Right lobe of liver (tissue), 6 donors: ENCODE measurements around the gene SLC5A1. TPM values are rescaled to one million over a fixed set of nuclear protein-coding genes. Genes with fewer than 3 reads are reported as not detected.
A peak's percentile ranks its signal among the peaks of the same experiment; 100 is the strongest.

ENCODE experiments used
- ATAC-seq, 4 donors: fragments of 200-7000 bp; cut with Tn5 transposase; one replicate each; pipeline ENCODE4 v1.9.1; 2020; ENCODE audit warnings: mild to moderate bottlenecking in 4 of 4, moderate library complexity in 4 of 4
- DNase-seq, 3 donors: peaks; one replicate each; pipeline ENCODE4 v3.0.0-alpha.2; 2020
- H3K27ac ChIP-seq, 3 donors: fragments of 200-600 bp; one replicate each; pipeline ENCODE4 v1.8.0; 2022
- H3K27me3 ChIP-seq, 2 donors: fragments of 200-600 bp; one replicate each; pipeline ENCODE4 v1.8.0; 2022
- H3K36me3 ChIP-seq, 4 donors: fragments of 200-600 bp; sonication (generic) in 1 of 4; one replicate each; pipeline versions ENCODE4 v1.5.1 to v1.8.0; 2017 to 2022; ENCODE audit warnings: control low read depth in 1 of 4
- H3K4me1 ChIP-seq, 4 donors: fragments of 200-600 bp; sonication (generic) in 1 of 4; one replicate each; pipeline versions ENCODE4 v1.5.1 to v1.8.0; 2017 to 2022; ENCODE audit warnings: control low read depth in 1 of 4
- H3K4me3 ChIP-seq, 3 donors: fragments of 200-600 bp; one replicate each; pipeline ENCODE4 v1.8.0; 2022
- H3K9me3 ChIP-seq, 4 donors: fragments of 200-600 bp; sonication (generic) in 1 of 4; one replicate each; pipeline versions ENCODE4 v1.5.1 to v1.8.0; 2017 to 2022; ENCODE audit warnings: control low read depth in 1 of 4
- POLR2A ChIP-seq: fragments of 450-650 bp; IDR thresholded peaks from one replicate; pipeline ENCODE4 v1.6.1; 2017; ENCODE audit warnings: antibody characterized with exemption, mild to moderate bottlenecking
- WGBS: methylation state at CpG from one replicate; pipeline ENCODE4 v1.1.6; 2018; ENCODE audit warnings: low coverage, low lambda C conversion rate; ENCODE audit not compliant: insufficient coverage; ENCODE audit errors: missing lambda C conversion rate; 5-methylcytosine and 5-hydroxymethylcytosine counted together
- intact Hi-C, 2 donors: fragments of 100-400 bp; cut with DNase I; formaldehyde crosslinking; loops; one replicate each; pipeline versions ENCODE4 v1.11.2 to v1.14.1; 2022
- total RNA-seq, 6 experiments: library from RNA; depleted of rRNA in 2 of 6; stranded (reverse); fragments of >200 nt in 2 of 6; fragmentation: NEBNext Ultra II Directional in 3 of 6; extraction: Animal tissue kit (Norgen Biotek cat#: 25700) in 3 of 6; gene quantifications; one replicate each; pipeline versions ENCODE4 v1.1.0 to v1.2.4, GENCODE V29; 2016 to 2023
- TF ChIP-seq, protein P1 (sequence below), 4 donors: fragments of 200-600 bp in 3 of 4; fragments of 450-650 bp in 1 of 4; IDR thresholded peaks; one replicate each; pipeline versions ENCODE4 v1.5.1 to v1.8.0; 2016 to 2022; ENCODE audit warnings: antibody characterized with exemption in 4 of 4, mild to moderate bottlenecking in 2 of 4
- donor health status: DM: no; HTN: yes; CAD: no.
- donor health status: DM: no; HTN: no; CAD: no.
- donor health status: DM: no; HTN: no; CAD: no.
- donor health status: DM: no; HTN: yes; CAD: no.
- donor health status: DM: no; HTN: yes; CAD: no.

The SLC5A1 gene
- total RNA-seq, 6 experiments from 2014 or later = 0.31 to 1.7 (median 0.85) TPM

DNA sequence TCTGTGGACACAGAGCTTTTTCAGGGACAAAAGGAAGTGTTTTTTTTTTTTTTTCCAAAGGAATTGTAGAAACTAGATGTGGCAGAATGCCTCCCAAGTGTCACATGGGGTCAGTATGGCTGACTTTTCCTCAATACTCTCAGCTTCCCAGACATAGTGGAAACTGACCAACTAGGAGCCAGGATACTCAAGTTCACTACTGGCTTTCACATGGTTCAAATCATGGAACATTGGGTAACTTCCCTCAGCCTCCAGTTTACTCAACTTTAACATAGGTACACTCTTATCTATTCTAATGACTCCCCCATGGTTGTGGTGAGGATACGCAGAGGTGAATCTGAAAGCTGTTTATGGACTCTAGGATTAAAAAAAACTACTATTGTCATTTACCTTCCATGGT is 1.4 kb downstream of the SLC5A1 start:
- H3K9me3 ChIP-seq = no peaks in the 10 kb centered on the region
- no peaks in the 10 kb centered on the region for H3K4me1 ChIP-seq
- TF ChIP-seq, protein P1, sequence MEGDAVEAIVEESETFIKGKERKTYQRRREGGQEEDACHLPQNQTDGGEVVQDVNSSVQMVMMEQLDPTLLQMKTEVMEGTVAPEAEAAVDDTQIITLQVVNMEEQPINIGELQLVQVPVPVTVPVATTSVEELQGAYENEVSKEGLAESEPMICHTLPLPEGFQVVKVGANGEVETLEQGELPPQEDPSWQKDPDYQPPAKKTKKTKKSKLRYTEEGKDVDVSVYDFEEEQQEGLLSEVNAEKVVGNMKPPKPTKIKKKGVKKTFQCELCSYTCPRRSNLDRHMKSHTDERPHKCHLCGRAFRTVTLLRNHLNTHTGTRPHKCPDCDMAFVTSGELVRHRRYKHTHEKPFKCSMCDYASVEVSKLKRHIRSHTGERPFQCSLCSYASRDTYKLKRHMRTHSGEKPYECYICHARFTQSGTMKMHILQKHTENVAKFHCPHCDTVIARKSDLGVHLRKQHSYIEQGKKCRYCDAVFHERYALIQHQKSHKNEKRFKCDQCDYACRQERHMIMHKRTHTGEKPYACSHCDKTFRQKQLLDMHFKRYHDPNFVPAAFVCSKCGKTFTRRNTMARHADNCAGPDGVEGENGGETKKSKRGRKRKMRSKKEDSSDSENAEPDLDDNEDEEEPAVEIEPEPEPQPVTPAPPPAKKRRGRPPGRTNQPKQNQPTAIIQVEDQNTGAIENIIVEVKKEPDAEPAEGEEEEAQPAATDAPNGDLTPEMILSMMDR (IDR thresholded peaks at IDR 0.05) = no peak
- no peak for TF ChIP-seq POLR2A
- intact Hi-C loops = no loop called here
- no peak overlapping the region for H3K4me3 ChIP-seq
- 100% methylated on average over 1 of the region's 1 CpG for WGBS
- ATAC-seq (no peak), DNase-seq (no peak)
- H3K36me3 ChIP-seq = no peaks in the 10 kb centered on the region
- H3K27ac ChIP-seq = no peak overlapping the region
- H3K27me3 ChIP-seq = no peaks in the 10 kb centered on the region

DNA sequence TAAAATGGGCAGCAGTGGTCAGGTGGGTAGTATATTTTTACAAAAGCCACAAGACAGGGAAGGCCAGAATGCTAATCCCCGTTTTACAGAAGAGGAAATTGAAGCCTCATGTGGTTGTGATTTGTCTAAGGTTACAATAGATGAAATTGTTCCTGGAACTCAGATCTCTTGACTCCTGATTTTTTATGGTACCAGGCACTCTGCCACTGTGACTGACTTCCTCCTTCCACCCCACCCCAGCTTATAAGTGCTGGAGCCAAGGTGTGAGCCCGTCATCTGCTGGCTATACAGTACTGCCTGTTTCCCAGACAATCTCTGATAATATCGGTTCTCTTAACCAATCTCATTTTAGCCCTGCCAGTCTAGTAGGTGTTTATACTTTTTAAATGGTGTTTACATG is 1.9 kb downstream of the SLC5A1 start:
- no peak for ATAC-seq
- no peak for DNase-seq
- no peaks in the 10 kb centered on the region for H3K27me3 ChIP-seq
- H3K4me1 ChIP-seq = no peaks in the 10 kb centered on the region
- TF ChIP-seq, protein P1 (IDR thresholded peaks at IDR 0.05) = no peak
- TF ChIP-seq POLR2A = no peak
- H3K27ac ChIP-seq = no peak overlapping the region
- no peak overlapping the region for H3K4me3 ChIP-seq
- H3K36me3 ChIP-seq = no peaks in the 10 kb centered on the region
- H3K9me3 ChIP-seq = no peaks in the 10 kb centered on the region
- intact Hi-C loops = no loop called here
- WGBS = 45% methylated on average over 3 of the region's 3 CpGs

DNA sequence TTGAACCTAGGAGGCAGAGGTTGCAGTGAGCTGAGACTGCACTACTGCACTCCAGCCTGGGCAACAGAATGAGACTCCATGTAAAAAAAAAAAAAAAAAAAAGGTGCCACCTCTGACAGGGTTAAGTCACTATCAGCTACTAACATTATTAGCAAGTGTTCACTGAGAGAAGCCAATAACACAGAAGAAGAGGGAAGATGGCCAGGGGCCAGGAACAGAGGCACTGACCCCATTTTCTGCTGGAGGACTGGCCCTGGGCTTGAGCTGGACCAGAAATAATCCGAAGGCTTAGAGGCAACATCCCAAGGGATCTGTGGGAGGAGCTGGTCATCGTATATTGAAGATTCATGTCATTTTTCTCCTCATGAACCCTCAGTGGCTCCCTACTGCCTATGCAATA is 5.0 kb downstream of the SLC5A1 start:
- TF ChIP-seq, protein P1 (IDR thresholded peaks at IDR 0.05) = no peak
- no peak for TF ChIP-seq POLR2A
- Histone ChIP-seq H3K9me3 (no peaks in the 10 kb centered on the region), H3K36me3 (no peaks in the 10 kb centered on the region), H3K27ac (no peak overlapping the region), H3K27me3 (no peaks in the 10 kb centered on the region), H3K4me1 (no peaks in the 10 kb centered on the region), H3K4me3 (no peak overlapping the region)
- ATAC-seq = no peak
- intact Hi-C loops = no loop called here
- DNase-seq = no peak
- WGBS = 67% methylated on average over 1 of the region's 2 CpGs

DNA sequence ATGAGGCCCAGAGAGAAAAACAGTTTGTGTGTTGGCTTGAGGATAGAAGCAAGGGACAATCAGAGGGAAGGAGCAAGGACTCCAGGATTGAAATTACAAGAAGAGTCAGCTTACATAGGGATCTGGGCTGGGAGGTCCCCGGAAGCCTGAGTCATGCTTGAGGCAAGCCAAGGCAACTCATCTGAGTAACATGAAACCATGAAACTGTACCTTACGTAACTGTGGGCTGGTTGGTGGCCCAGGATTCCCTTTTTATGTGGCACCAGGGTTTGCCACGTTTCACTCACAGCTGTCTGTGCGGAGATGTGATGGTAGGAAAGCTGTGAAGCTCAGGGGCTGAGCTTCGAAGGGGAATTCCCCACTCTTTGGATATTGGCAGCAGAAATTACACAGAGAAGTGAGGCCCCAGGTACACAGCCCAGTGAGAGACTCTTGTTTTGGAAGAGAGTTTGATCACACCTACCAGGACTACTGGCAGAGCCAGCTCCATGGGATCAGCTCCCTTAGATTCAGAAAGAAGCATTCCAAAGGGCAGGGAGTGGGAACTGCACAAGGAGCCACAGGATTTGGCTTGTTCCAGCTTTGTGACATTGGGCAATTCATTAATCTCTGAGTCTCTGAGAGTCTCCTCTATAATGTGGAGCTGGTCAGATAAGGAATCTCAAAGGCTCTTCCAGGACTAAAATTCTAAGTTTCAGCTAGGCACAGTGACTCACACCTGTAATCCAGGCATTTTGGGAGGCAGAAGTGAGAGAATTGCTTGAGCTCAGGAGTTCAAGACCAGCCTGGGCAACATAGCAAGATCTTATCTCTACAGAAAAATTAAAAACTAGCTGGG is 7.8 kb downstream of the SLC5A1 start:
- no peaks in the 10 kb centered on the region for H3K4me1 ChIP-seq
- DNase-seq (no peak), ATAC-seq (peak in 1 of 4 donors; percentile 71)
- TF ChIP-seq POLR2A = no peak
- TF ChIP-seq, protein P1 (IDR thresholded peaks at IDR 0.05) = no peak
- intact Hi-C loops = no loop called here
- WGBS = 61% methylated on average over 2 of the region's 5 CpGs
- H3K27ac ChIP-seq = no peak overlapping the region
- H3K9me3 ChIP-seq = no peaks in the 10 kb centered on the region
- no peak overlapping the region for H3K4me3 ChIP-seq
- no peaks in the 10 kb centered on the region for H3K36me3 ChIP-seq
- no peaks in the 10 kb centered on the region for H3K27me3 ChIP-seq
